ENCODE data around the gene HOXB5. TPM values are rescaled to one million over a fixed set of nuclear protein-coding genes. Genes with fewer than 3 reads are reported as not detected.

The HOXB5 gene
- total RNA-seq, 1 donor from 2014 or later: 0.55 TPM

DNA sequence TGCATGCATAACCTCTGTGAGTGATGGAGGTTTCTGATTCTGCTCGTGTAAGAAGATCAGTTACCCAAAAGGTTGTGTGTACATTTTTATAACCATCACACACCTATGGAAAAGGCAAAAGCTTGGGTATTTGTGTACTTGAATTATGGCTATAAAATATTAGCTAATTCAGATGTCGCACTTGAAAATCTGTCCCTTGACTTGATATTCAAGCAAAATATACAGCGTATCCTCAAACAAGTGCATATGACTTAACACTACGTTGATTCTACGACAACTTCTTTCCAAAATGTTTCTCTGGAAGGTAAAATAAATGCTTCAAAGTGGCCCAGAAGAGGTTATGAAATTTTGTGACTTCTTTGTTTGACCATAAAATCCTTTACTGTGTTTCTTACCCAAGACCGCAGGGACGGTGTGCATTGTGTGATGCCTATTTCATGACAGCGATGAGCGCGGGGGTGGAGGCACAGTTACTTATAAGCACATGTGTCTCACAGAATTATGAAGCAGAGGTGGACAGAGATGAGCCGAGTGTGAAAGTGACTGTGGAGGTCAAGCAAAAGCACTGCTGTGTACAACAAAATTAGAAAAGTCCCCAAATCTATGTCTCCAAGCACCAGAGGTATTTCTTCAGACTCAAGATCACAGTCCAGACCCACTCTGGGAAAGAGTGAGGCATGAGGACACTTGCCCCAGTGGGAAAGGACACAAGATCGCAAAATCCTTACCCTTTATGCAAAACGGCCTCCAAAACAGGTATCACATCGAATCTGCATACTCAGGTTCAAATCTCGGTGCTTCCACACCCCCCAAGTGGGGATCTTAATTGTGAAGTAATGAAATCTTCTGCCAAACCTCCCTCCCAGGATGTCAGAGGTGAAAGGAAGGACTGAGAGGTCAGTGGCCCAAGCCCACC lies 36.7 kb upstream of the HOXB5 start:
- DNase-seq (ENCODE audit: low spot score) (no peak), ATAC-seq (no peak)

DNA sequence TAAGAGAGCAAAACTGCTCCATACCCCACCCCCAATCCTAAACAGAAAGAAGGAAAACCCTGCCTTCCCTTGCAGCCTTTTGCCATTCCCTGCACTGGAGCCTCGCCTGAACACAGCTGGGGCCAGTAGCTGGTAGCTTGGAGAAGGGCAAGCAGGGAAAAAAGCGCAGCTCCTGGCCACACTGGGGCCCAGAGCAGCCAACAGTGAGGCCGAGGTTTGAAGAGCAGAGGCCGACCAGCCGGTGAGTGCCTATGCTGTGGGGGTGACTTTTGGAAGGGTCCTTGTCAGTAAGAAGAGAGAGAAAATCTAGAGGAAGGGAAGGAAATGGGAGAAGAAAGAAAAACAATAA lies 35.8 kb upstream of the HOXB5 start:
- DNase-seq (ENCODE audit: low spot score): no peak

DNA sequence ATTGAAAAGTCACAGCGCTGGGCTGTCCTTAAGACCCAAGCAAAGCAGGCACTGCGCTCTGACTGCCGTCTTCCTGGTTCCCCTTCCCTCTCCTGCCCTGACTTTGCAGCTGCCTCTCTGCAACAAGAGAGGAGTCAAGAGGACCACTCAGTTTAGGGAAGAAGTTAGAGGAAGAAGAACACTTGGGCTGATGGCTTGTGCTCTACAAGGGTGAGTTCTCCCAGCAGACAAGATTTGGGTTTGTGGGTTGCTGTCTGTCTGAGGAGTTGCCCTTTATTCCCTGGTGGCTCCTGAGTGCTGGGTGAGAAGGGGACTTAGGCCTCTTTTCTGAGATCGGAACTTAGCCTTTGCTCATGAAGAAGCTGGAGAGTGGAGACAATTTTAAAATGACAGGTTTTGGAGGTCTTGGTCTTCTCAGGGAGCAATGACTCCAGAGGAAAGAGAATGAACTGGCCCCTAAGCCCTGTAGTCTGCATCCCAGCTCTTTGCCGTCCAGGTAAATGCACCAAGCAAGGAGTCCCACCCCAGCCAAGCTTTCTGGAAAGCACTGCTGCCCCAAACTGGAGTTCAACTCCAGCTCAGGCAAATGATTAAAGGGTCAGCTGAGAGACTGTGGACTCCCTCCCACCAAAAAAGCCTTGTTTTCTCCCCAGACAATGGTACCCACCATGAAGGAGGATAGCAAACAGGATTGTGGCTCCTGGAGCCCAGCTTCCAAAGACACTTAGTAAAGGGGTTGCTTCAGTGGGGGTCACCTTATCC lies 35.3 kb upstream of the HOXB5 start:
- ATAC-seq: no peak
- DNase-seq (ENCODE audit: low spot score): no peak

More for the DNA sequence above, 35.8 kb upstream of the HOXB5 start:
- ATAC-seq: no peak

DNA sequence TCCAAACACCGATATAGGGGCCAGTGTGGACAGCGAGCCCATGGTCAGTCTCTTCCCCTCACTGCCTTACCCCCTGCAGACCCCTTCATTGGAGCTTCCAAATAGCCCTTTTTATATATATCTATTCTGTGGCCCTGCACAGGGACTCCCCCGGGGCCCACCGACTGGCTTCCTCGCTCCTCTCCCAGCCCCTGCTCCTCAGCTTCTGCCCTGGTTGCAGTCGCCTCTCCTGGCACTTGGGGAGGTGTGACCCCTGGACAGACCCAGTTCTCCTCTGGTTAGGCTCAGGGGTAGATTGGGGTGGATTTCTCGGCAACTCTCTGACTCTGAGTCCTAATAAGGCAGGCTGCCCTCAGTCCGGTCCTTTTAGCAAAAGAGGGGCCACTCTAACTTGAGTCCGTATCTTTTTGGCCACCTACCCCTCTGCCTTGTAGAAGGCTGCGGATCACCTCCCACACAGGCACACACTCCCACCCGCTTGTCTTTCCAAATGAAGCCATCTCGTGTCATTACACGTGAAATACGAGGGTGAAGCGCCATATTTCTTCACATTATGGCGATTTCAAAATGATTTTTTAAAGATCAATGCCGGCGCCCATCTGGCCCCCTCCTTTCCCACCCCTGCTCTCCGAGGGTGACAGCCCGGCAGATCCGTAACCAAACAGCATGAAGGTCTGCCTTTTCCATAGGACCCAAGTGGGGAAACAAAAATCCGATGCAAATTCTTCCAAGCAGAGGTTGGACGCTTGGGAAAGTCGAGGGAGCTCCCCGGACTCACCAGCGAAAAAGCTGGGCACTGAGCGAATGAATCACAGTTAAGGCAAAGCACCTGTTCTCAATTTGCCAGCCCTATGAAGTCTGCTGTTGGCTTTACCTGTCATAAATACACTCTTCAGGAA lies 34.3 kb upstream of the HOXB5 start:
- ATAC-seq (no peak), DNase-seq (ENCODE audit: low spot score) (no peak)

DNA sequence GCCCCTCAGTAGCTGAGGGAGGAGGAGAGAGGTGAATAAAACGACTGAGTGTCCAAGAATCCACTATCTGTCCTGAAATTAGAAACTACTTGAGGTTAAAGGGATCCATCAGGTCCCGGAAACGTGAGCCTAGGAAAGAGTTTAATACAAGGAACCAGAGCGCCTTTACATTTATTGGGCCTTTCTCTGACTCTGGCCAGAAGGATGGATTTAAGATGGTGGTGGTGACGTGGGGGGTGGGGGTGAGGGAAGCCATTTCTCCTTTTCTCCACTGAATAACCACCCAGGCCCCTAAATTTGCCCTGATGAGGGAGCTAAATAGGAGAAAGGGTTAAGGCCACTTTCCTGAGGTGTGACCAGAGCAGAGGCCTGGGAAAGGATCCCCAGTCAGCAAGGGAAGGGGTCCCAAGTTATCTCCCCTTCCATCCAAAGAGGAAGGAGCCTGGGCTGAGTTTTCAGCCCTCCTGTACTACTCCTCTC lies 33.6 kb upstream of the HOXB5 start:
- no peak for DNase-seq (ENCODE audit: low spot score)
- ATAC-seq: no peak

DNA sequence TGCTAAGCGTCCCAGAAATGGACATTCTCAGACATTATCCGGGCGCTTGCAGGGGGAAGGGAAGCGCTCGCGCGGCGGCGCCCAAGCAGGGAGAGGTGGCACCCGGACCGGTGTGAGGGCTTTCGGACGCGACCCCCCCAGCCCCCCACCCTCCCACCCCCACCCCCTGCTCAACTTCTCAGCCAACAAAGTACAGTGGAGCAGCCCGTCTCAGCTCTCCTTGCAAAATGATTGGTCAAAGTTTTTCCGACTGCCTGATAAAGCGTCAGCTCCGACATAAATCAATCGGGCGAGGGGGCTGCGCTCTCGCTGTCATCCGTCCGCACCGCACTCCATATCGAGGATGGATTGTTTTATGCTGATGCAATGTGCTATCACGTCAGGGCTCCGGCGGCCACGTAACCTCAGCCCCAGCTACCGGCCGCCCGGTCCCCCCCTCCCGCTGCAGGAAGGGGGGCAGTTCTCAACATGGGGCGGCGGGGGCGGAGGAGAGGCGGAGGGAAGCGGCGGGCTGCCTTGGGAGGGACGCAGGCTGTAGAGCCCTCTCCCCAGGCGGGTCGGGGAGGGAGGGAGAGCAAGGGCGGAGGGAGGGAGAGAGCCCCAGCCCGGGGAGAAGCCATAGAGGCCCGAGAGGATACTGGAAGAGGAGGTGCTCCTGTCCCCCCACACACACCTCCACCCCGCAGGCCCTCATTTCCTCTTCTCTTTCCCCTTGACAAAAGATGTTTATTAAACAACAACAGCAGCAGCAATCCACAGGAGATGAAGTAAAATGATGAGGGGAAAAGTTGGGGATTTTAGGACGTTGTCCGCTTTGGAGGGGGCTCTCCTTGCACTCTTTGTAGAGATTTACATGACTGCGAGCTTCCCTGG lies 32.9 kb upstream of the HOXB5 start, which contains the start of gene HOXB9:
HOXB9 (minus strand) TSS at position 114 of the 873 bp plus-strand sequence; CDS start at position 25, 89 bp downstream.
- DNase-seq (ENCODE audit: low spot score): no peak
- ATAC-seq: no peak

DNA sequence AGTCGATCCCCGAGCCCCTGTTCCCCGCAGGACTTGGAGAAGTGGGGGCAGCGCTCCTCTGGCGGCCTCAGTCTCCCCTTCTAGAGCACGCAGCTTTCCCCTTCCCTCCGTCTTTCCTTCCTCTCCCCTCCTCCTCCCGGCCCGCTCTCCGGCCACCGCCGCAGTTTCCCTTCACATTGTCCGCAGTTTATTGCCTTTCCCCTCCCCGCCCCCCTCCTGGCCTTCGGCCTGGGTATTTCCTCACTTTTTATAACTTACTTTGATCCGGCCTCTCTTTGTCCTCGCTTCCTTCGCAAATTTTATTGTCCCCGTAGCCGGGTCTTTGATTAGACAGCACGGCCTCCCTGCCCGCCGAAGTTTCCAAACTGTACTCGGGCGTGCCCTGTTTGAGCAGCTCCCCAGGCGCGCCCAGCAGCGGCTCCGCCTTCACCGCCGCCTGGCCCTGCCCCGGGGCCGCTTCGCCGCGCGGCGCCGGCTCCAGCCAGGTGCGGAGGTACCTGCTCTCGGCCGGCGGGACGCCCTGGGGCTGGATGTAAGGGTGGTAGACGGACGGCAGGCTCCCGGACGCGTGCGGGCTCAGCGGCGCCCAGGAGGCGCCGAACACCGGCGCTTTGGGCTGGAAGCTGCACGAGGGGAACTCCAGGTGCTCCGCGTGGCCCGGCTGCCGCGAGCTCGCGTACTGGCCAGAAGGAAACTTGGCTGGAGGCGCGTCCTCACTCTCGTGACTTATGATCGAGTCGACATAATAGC lies 32.1 kb upstream of the HOXB5 start:
- ATAC-seq (peak; percentile 74), DNase-seq (ENCODE audit: low spot score) (no peak)

DNA sequence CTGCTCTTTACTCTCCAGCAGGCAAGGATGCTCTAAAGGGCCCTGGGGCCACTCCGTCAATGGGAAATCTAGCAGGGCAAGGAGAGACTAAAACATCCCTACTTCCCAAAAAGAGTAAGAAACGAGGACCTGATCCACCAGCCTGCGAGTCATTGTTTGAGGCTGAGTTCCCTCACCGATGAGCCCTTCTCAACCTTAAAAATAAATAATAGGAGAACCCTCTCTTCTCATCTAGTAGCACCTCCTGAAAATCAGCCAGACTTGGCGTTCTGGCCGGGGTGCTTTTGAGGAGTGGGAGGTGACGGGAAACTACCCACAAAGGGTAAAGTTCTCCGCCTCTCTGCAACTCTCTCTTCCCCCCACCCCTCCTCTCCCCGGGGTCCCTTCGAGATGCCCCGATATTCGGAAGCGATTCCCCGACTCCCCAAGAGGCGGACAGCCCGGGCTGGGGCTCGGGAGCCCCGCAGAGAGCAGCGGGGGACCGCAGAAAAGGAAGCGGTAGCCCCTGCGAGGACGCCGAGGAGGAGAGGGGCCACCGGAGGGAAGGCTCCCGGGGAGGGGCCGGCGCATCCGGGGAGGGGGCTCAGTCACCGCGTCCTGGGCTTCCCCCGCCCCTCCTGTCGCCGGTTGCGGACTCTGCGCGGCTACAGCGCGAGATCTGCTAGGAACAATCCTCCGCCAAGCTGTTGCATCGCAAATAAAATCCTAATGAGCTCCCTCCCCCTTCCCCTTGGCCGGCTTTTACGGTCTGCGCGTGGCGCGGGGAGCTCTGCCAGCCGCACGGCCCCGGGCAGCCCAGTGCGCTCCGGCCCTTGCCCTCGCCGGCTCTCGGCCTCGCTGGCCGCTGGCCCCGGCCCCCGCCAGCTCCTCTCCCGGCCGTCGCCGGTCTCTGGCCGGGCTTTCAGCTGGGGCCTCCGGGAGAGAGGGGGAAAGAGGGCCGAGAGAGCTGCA lies 31.2 kb upstream of the HOXB5 start:
- no peak for DNase-seq (ENCODE audit: low spot score)

DNA sequence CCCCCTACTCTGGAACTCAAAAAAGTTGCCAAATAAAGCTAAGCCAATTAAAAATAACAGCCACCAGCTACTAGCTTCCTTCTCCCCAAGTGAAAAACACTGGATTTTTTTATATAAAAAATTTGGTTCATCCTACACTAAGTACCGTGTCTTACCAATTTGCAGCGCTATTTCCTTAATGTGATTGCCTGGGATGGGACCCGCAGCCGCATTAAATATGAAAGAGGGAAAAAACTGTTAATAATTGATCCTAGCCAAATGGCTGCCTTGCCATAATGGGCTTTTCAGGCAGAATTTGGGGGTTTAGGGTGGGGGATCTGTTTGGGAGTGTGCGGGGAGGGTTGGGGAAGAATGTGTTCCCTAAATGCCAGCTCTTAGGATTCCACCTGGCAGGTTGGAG lies 30.5 kb upstream of the HOXB5 start:
- no peak for ATAC-seq
- DNase-seq (ENCODE audit: low spot score): no peak

More for the DNA sequence above, 31.2 kb upstream of the HOXB5 start:
- peak; percentile 73 for ATAC-seq

DNA sequence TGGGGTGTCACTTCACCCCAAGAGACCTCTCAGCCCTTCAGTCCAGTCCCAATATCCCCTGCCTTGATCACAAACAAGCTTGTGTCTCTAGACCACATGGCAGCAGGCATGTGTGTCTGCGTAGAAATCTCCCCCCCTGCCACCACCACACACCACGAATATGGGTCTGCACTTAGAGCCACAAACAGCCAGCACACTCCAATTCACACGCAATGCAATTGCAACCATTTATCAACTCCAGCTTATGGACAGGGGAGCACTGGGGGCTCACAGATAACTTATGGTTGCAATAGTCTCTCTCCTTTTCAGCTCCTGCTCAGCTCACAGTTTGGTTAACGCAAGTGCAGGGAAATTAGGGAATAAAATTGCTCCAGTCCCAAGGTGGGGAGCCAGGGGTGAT lies 30.0 kb upstream of the HOXB5 start:
- ATAC-seq (no peak), DNase-seq (ENCODE audit: low spot score) (no peak)

DNA sequence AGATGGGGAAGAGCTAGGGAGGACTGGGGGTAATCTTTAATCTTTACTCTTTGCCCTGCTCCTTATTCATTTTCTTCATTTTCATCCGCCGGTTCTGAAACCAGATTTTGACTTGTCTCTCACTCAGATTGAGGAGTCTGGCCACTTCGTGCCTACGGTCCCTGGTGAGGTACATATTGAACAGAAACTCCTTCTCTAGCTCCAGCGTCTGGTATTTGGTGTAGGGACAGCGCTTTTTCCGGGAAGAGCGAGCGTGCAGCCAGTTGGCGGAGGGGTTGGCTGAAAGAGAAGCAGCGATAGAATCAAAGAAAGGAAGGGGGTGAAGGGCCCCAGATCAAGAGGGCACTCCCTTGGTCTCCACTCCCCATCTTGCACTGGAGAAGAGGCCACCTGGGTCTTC lies 29.3 kb upstream of the HOXB5 start:
- DNase-seq (ENCODE audit: low spot score) (no peak), ATAC-seq (no peak)

DNA sequence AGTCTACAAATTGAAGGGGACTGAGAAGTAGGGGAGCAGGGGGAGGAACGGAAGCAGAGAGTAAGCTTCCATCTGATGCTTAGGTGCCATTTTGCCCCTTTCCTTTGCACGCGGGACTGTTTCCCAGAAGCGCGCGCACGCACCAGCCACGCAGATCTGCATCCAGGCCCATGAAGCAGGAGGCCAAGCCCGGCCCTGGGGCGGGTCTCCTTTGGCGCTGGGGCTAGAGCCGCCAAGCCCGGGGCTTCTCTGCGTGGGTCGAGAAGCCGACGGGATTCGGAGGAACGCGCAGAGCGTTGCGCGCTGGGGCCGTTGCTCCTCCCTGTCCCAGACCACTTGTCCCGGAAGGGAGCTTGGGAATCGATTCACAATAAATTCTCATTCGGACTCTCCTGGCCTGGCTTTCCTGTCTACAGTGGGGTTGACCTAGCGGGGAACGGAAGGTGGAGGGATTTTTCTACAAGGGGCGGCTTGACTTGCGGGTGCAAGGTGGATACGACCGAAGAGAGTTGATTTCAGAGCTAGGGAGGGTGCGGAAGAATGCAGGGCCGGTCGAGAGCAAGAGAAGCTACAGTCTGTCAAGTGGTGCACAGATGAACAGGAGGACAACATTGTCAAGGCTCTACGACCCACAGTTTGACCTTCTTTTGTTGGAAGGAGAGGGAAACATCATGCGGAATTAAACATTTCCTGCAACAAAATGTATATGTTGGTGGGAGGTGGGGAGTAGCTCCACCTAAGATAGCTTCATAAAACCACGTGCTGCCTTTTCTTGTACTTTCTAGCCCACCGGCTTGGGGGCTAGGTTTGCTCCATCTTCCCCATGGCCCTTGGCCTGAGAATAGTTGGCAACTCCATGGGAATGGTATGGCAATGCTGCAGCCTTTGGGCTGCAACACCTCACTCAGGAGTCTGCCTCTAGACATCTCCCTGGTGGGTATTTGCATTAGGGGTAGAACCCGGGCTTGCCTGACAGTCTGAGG lies 28.1 kb upstream of the HOXB5 start:
- DNase-seq (ENCODE audit: low spot score) (no peak), ATAC-seq (no peak)

DNA sequence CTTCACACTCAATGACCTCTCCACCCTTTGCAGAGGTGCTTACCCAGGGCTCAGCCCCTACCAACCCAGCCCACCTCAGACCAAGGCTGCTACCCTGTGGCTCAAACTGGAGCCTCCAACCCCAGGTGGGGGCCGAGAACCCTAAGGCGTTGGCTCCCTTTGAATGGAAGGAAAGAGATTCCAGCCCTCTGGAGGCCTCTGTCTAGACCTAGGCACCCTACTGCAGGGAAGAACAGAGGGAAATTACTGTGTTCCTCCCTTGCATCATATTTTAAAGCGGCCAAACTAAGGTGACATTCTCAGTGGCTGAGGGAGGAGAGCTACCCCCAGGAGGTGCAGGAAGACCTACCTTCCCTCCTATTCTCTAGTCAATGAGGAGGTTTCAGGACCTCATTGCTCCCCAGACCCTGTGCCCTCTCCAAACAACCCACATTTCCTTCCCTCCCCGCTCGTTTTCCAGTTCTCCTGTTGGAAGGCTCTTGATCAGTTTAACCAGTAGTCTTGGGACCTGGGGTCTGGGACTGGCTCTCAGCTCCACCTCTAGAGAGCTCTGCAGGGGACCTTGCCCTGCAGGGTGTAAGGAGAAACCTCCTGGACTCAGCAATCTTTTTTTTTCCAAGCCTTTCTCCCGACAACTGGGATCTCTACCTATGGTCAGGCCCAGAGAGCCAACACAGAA lies 27.0 kb upstream of the HOXB5 start:
- DNase-seq (ENCODE audit: low spot score) (no peak), ATAC-seq (no peak)

DNA sequence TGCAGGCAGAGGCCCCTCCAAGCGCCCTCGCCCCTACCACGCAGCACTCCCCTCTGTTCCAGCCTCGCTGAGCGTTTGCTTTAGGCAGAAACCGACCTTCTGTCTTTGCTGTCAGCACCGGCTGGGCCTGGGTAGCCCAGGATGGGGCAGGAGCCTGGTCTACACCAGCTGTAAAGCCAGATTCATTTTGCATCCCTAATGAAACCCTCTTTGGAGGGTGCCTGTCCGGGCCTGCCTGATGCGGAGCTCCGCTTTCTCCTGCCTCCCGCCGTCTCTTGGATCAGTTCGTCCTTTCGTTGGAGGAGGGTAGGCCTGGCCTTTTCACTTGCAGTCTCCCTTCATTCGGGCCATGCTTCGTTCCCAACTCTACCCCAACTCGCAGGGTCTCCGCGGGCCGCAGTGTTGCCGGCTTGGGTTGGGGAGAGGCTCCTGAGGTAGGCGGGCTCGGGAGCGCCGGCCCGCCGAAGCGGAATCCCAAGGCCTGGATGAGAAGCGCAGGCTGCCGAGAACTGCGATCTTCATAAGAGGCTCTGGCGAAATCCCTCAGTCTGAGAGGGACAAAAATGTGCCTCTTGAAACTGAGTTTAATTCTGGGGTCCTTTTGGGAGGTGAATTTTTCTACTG lies 26.4 kb upstream of the HOXB5 start:
- DNase-seq (ENCODE audit: low spot score): no peak
- ATAC-seq: no peak

DNA sequence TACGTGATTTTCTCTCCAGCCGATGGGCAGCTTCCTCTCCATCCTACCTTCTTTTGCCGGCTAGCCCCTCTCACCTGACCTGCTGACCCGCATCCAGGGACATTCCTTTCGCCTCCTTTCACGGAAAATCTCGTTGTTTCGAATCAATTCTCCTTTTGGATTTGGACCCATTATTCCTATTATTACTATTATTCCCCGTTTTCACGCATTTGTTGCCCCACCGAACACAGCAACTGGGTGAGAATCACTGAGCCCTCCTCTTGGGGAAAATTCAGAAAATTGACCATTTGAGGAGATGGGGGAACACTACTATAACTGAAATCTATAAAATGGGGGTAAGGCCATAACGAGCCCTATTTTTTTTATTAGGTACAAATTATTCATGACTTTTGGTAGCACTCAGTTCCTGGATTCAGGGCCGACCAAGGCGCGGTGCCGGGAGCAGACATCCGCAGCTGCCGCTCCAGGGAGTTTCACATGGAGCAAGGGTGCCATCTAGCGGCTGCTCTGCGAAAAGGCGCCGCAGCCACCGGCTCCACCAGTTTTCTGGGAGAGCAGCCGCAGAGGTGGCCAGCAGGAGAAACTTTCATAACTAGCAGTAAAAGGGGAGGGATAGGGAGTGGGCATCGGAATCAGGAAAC lies 24.8 kb upstream of the HOXB5 start:
- DNase-seq (ENCODE audit: low spot score) (peak; percentile 83), ATAC-seq (peak; percentile 99)

Data from left lobe of liver (tissue), 2 donors.